OCI-LY1 (cell line): ENCODE data around the gene LAPTM5.

Source experiments
- CTCF ChIP-seq: fragments of 200-600 bp; sonication (generic), shearing (Covaris generic); IDR thresholded peaks from 2 replicates; pipeline ENCODE4 v1.5.1; 2017; ENCODE audit warnings: mild to moderate bottlenecking, antibody characterized with exemption, low read length, moderate library complexity, mixed read lengths
- EZH2 ChIP-seq: fragments of 200-600 bp; sonication (generic), shearing (Covaris generic); IDR thresholded peaks from 2 replicates; pipeline ENCODE4 v1.8.0; 2017; ENCODE audit warnings: borderline replicate concordance, mixed run types, mild to moderate bottlenecking, antibody characterized with exemption, low read length, moderate library complexity, mixed read lengths

GRCh38 chr1:30778154-30778978 lies 20.8 kb upstream of the LAPTM5 start:
- TF ChIP-seq CTCF, result no peak; the same call in 1 of the 2 replicates
- no peak for TF ChIP-seq EZH2
